HG03442 (cell line): Measurements from ENCODE around the gene GPR6.

Experiments
- ATAC-seq: cut with Tn5 transposase; IDR thresholded peaks from one replicate; pipeline ENCODE4 v1.9.1; 2021; ENCODE audit warnings: mild to moderate bottlenecking, moderate library complexity; ENCODE audit not compliant: unreplicated experiment

Gene GPR6, protein sequence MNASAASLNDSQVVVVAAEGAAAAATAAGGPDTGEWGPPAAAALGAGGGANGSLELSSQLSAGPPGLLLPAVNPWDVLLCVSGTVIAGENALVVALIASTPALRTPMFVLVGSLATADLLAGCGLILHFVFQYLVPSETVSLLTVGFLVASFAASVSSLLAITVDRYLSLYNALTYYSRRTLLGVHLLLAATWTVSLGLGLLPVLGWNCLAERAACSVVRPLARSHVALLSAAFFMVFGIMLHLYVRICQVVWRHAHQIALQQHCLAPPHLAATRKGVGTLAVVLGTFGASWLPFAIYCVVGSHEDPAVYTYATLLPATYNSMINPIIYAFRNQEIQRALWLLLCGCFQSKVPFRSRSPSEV

DNA sequence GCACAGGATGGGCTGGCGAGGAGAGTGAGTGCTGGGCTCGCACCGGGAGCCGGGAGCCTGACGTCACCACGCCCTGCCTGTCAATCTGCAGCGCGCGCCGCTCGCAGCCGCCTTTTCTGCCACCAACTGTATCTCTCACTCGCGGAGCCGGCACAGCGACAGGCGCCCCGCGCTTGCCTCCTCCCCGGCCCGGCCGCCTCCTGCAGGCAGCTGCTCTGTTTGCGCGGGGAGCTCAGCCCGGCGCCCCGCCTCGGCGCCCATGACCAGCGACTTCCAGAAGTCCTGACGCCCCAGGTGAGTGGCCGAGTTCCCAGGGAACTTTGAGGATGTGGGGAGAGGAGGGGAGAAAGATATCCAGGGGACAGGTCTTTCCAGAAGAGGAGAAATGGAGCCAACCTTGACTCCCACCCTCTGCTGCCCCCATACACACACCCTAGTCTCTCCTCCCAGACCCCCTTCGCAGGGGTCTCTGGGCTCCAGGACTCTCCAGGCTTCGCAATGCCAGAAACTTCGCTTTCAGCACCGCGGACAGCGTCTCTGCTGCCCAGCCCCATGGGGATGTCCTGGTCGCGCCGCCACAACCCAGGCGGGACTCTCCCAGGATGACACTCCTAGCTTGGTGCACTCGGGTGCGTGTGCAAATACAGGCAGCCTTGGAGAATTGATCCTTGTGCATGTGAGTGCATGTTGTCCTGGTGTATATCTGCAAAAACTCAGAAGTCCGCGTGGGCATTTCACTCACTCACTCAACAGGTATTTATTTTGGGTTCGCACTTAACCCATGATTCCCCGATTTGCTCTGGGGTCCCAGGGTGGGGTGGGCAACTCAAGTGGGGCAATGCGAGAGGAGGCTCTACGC, at the start of gene GPR6:
Gene GPR6, plus strand, starts transcription at position 138 of the 859 bp plus-strand sequence. CDS start 802 bp downstream, outside the sequence.
- ATAC-seq = no peak

DNA sequence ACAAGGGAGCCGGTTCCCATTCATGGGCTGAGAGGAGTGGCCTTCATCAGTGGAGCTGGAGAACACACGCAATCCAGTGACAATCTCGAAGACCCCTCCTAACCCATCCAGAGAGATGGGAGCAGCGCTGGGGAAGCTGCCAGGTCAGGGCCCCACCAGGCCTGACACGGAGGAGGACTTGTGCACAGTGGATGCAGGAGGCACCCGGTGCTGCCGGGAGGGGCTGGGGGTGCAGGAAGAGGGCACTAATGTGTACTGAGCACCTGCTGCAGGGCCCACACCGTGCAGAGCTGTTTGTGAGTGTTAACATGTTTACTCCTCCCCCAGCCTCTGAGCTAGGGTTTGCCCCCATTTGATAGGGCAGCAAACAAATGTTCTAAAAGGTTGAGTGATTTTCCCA, 43.8 kb upstream of the GPR6 start:
- no peak for ATAC-seq

DNA sequence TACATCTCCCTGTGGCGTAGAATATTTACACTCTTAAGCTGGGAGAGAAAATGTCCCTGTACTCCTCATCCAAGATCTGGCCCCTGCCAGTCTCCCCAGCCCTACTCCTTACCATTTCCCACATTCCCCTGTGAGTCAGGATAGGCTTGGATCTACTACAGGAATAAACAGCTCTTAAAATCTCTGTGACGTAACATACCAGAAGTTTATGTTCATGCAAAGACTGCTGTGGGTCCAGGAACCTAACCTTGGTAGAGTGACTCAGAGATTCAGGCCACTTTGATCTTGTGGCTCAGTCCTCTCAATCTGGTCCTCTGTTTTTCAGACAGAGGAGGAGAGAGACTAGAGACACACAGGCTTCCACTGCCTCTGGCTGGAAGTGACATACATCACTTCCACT, 38.5 kb upstream of the GPR6 start:
- no peak for ATAC-seq

DNA sequence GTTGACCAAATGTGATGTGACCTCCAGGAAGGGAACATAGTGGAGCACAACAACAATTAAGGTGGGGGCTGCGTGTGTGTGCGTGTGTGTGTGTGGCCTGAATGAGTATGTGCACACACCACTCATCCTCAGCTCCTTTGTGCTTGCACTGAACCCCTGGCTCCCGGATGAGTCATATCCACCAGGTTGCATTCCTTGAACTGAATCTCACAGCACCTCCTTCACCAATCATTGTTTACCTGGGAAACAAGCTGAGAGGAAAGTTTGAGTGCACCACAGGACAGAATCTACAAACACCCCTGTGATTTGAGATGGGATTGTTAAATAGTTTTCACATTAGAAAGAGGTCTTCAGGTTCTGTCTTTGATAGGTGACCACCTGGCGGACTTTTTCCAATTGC, 33.7 kb upstream of the GPR6 start:
- no peak for ATAC-seq

DNA sequence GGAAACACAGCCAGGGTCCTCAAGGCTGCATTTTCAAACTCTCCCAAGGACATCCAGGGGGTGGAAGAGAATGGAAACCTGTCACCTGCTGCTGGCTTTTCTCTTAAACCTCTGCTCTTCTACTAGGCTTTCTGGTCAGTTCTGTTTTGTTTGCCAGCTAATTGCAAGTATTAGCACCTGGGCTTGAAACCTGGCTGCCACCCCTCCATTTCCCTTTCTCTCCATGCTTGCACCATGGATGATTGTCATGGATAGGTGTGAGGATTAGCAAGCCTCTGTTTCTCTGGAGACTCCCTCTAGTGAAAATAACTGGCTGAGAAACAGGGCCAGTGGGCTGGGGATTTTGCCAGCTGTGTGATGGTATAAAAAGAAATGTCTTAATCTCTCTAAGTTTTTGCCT, 33.0 kb upstream of the GPR6 start:
- ATAC-seq = no peak

DNA sequence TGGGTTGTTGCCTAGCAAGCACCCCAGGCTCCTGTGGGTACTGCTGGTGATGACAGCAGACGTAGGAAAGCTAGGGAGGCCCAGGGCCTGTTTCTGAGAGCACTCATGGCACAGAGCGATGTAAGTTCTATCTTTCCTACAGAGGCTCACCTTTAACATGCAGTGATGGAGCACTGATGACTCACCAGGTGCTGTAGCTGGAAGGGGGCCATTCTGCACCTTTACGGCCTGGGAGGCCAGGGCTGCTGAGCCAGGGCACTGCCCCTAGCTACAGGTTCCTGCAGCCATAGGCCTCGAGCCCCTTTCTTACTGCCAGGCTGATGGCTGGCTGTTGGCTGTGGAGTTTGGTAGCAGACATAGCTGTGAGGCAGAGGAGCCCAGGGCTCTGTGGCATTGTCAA, 31.1 kb upstream of the GPR6 start:
- no peak for ATAC-seq

DNA sequence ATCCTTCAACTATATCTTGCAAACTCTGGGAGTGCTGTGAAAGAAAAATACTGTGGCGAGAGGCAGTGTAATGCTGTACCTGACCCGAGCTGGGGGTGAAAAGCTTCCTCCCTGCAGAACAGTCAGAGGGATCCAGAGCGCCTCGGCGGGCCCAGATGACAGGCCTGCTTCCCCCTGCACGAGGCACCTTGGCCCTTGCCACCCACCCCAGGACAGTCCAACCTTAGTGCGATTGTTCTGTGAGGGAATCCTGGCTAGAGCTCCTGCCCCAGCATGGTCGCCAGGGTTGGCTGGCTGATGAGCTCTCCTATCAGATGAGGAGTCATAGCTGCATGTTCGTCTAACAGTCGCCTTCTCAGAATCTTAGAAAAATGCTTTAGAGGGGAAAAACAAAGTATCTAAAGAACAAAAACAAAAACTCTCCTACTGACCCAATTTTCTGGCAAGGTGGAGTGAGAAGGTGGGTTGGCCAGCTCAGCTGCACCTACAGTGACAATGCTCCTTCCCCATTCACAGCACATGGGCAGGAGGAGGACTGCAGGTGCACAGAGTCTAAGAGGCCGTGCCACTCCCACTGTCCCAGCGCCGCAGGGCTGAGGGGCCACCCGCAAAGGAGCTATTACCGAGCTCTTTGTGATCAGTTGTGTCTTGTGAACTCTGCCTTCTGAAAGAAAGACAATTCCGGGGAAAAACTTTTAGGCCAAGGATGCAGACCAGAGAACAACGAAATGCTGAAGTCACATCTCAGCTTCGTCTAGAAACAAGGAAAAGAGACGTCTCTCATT, 28.6 kb upstream of the GPR6 start:
- ATAC-seq = no peak

DNA sequence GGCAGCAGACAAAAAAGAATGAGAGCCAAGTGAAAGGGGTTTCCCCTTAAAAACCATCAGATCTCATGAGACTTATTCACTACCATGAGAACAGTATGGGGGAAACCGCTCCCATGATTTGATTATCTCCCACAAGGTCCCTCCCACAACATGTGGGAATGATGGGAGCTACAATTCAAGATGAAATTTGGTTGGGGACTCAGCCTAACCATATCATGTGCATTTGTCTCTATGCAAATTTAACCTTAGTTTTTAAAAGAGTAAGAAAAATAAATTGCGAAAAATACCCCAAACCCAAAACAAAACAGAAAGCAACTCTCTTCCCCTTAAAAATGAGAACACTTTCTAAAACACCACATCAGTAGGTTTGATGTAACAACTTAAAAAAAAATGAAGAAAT, 22.6 kb upstream of the GPR6 start:
- no peak for ATAC-seq

DNA sequence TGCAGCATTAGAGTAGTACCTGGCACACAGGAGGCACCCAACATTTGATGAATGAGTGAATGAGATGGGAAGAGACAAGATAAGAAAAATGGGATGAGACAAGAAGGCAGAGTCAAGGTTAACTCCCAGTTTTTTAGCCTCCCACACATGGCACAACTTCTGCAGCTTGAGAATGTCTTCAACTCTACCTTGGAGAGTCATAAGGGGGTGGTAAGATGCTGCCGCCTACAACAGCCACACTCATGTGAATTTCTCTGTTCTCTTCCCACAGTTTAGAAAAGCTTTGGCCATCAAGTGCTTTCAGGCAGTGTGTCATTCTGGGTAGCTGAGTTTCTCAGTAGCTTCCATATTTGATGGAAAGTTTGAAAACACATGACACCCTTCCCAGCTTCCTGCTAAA, 19.5 kb upstream of the GPR6 start:
- no peak for ATAC-seq

DNA sequence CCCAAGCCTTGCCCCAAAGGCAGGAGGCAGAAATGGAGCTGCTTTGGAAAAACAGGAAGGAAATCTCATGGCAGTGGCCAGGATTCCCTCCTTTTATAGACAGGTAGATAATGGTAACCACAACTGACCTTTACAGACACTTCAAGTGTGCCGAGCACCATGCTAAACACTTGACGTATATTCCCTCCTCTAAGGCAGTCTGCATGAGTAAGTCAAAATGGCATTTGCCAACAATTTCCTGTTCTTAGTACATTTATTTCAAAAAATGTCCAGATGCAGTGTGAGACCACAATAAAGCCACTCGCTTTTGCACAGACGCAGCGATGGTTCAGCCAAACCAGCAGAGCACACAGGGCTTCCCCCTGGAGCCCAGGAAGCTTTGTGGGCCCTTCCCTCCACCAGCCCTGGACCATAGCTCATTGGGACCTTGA, 16.5 kb upstream of the GPR6 start:
- ATAC-seq = no peak

DNA sequence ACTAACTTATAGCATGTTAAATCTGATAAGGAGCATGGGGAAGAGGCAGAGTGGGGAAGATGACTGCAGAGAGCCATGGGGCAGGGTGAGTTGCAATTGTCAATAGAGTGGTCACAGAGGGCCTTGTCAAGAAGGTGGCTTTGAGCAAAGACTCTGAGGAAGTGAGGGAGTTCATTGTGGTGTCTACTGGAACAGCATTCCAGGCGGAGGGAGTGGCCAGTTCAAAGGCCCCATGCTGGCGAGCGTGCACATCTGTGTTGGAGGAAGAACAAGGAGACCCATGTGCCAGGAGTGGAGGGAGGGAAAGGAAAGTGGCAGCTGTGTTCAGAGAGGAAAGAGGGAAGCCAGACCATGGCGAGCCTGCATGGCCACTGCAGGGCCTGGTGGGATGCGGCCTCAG, 15.8 kb upstream of the GPR6 start:
- no peak for ATAC-seq

DNA sequence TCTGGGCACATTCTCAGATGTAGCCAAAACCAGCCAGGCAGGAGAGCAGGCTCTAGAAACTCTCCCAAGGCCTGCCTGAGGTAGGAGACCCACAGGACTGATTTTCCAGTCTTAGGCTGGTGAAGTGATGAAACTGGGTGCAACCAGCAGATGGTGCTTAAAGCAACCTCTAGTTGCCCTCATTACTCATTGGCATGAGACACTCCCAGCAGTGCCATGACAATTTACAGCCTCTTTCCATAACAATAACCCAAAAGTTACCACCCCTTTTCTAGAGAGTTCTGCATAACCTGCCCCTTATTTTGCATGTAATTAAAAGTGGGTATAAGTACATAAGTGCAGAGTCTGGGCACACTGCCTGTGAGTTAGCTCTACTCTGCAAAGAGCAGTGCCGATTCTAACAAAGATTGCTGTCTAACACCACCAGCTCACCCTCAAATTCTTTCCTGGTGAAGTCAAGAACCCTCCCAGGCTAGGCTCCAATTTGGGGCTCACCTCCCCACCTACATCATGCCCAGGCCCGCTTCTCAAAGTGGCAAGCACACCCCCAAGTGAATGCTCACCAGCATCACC, 14.4 kb upstream of the GPR6 start:
- no peak for ATAC-seq

DNA sequence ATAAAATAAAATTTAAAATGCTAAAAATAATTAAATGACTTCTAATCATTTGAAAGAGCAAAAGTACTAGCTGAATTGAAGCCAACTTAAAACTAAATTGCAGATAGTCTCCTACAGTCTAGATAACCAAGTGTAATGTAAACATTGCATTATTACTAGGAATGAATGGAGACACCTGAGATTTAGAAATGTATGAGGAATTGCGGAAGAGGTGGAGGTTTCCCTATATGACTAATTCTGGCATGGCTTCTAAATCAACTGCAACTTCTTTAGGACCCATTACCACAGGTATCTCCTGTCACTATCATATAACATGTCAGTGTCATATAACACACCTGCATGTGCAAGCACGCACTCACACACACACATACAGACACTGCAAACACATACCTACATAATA, 13.2 kb upstream of the GPR6 start:
- ATAC-seq = no peak

DNA sequence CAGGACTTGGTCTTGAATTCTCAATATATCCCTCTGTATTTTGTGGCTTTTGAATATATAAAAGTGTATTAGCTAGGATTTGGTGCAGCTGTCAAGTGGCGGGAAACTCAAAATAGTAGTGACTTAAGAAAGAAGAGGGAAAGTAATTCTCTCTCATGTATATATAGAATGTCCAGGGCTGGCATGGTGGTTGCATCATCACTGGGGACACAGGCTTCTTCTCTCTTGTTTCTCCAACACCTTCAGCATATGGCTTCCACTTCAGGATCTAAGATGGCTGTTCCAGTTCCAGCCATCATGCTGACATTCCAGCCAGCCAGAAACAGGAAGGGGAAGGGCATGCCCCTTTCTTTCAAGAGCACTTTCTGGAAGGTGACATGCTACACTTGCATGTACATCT, 11.8 kb upstream of the GPR6 start:
- no peak for ATAC-seq

DNA sequence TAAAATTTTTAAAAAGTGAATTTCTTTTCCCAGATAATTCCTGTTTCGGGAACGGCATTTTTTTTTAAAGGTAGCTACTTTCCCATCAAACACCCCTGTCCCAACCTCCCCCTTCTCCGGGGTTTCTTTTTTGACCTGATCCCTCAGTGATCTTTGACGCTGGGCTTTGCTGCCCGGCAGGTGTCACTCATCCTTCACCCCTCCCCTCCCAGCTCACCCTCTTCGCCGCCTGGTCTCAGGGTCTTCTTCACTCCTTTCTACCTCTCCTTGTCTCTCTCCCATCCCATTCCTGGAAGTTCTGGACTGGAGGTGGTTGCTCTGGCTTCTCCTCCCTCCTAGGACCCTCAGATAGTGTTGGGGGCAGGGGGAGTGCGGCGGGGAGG, 329 bp upstream of the GPR6 start:
- ATAC-seq = no peak

DNA sequence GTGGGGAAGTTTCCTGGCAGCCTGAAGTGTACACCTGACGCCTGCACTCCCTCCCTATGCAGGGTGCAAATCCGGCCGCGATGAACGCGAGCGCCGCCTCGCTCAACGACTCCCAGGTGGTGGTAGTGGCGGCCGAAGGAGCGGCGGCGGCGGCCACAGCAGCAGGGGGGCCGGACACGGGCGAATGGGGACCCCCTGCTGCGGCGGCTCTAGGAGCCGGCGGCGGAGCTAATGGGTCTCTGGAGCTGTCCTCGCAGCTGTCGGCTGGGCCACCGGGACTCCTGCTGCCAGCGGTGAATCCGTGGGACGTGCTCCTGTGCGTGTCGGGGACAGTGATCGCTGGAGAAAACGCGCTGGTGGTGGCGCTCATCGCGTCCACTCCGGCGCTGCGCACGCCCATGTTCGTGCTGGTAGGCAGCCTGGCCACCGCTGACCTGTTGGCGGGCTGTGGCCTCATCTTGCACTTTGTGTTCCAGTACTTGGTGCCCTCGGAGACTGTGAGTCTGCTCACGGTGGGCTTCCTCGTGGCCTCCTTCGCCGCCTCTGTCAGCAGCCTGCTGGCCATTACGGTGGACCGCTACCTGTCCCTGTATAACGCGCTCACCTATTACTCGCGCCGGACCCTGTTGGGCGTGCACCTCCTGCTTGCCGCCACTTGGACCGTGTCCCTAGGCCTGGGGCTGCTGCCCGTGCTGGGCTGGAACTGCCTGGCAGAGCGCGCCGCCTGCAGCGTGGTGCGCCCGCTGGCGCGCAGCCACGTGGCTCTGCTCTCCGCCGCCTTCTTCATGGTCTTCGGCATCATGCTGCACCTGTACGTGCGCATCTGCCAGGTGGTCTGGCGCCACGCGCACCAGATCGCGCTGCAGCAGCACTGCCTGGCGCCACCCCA, 1.2 kb downstream of the GPR6 start:
- no peak for ATAC-seq

DNA sequence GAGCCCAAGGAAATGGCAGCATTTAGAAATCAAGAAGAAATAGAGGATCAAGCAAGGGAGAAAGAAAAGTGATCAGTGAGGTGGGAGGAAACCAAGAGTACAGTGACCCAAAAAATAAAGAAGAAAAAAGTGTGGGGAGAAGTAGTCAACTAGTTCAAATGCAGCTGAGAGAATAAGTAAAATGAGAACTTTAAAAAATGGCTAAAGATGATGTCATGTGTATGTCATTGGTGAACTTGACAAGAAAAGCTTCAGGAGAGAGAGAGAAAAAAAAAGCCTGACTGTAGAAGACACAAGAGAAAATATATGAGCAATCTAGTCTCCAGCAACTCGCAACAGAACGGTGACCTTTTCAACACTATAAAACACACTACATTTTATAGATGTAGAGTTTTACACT, 6.3 kb downstream of the GPR6 start:
- ATAC-seq = no peak

DNA sequence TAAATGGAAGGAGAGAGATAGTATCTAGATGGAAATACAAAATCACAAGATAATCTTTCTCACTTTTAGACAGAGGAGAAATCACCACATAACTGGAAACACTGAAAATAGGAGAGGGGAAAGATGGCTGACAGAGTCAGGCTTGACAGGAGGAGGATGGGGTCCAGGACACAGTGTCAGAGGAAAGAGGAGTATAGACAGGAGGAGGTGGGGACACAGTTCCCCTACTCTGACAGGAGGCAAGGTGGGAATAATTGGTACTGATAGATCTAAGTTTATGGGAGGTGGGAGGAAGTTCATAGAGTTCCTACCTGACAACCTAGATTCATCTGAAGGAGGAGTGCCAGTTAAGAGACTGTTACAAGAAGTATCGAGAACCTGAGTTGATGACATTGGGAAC, 9.1 kb downstream of the GPR6 start:
- no peak for ATAC-seq

DNA sequence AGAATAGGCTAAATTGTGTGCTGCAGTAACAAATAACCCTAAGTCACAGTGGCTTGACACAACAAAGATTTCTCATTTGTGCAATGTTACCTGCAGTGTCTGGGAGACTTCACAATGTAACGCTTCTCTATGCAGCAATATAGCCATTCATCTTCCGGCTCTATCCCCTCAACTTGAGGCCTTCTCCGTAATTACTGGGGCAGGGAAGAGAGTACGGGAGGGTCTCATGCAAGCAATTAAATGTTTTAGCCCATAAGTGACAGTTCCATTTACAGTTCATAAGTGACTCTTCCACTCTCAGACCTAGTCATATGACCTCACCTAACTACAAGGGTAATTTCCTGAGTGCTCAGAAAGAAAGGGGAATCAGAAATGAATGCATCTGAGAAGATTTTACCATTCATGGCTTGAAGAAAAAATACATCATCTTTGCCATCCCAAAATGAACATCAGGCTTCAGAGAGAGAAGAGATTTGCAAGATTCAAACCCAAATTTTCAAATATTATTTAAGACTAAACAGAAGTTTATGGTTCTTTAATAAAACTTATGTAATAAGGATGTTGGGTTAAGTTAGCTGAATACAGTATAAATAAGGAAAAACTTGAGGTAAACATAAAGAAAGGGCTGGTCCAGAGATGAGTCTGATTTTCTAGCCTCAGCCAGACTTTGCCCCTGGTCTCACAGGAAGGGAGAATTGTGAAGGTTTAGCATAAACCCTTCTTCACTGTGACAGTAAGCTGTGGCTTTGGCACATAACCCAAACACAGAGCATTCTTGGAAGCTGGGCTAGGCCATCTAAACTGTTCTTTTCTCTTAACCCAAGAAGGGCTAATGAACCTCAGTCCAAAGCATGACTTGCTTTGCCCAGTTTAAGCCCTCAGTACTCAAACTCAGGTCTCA, 13.3 kb downstream of the GPR6 start:
- ATAC-seq = no peak
